HG03135 (cell line): ENCODE measurements around the gene MTOR.
"Not testable (repeated sequence)": the region's sequence is repeated elsewhere in the genome, so short reads cannot be mapped to it uniquely, and the experiment has no call there.

Source experiments
- ATAC-seq: cut with Tn5 transposase; IDR thresholded peaks from one replicate; pipeline ENCODE4 v1.9.1; 2021; ENCODE audit warnings: mild to moderate bottlenecking, moderate library complexity; ENCODE audit not compliant: unreplicated experiment

The MTOR gene

DNA sequence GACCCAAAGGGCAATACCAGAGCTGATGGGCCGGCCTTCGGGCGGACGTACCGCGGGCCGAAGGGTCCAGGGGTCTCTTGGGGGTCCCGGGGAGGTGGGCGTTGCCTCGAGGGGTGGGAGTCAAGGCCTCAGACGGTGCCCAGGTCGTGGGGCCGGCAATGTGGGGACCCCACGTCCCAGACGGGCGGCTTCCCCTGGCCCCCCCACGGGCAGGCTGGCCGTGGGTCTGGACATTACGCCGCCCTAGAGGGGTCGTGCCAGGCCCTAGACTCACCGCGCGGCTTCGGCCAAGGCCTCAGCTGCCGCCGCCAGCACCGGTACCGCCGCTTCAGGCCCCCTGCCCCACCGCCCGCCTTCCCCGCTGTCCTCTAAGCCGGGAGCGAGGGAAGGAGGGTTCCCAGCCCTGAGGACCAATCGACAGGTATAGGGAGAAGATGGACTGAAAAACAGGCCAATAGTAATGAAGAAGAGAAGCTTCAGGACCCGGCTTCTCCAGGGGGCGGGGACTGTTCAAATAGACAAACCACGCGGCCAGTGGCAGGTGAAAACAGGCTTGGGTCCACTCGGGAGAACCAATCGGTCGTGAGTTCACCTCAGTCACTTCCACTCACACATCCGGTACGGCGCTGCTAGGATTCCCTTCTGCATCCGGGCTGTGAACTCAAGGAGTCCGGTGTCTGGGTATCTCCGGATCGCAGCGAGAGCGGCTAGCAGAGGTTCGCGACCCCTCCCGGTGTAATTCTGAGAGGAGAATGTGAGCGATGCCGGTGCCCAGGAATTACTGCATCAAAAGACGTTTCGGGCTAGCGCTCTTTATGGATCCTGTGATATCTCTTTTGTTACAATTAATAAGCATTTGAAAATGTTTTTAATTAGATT, at the start of gene MTOR:
Gene MTOR, minus strand, starts transcription at position 381 of the 879 bp plus-strand sequence. CDS start 3,142 bp downstream, outside the sequence.
- peak; percentile 99 for ATAC-seq

DNA sequence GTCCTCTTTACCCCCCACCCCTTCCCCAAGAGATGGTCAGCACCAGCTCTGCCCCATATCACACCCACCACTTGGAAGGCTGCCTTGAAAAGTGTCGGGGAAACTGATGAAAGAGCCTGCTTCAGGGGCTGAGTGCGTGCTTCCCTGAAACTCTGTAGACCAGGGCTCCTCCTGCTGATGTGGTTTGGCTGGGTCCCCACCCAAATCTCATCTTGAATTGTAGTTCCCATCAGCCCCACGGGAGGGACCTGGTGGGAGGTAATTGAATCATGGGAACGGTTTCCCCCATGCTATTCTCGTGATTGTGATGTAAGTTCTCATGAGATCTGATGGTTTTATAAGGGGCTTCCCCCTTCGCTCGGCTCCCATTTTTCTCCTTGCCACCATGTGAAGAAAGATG, 47.0 kb upstream of the MTOR start:
- no peak for ATAC-seq

DNA sequence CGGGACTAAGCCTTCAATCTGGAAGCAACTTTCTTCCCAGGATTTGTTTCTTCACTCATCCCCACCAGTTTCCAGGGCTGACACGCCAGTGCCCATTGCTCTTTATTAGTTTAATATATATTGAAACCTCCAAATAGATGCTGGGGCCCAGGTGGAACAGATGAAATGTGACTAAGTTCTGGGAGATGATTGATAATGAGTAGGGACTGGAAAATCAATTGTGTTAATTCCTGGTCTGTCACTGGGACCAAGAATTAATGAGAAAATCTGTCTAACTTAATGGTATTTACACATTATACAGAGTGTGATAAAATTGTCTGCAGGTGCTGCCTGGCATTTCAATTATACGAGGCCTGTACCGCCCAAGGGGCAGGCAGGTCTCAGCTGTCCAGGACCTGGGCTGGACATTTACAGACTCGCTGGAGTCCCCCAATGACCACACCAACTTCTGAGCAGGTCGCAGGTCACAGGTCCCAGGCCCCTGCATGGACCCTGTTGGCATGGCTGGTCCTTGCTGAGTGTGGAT, 46.4 kb upstream of the MTOR start:
- no peak for ATAC-seq

DNA sequence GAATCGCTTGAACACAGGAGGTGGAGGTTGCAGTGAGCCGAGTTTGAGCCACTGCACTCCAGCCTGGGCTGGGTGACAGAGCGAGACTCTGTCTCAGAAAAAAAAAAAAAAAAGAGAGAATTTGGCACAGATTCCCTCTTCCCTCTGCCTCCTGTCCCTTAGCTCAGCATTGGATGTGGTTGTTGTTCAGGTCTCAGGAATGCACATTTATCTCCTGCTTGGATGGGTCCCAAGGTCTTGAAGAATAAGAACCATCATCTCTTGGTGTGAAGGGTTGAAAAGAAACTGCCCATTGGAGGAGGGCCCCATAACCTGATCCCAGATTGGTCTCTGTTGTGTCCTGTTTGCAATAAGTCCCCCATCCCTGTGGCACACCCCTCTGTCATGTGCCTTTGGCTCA, 45.5 kb upstream of the MTOR start:
- no peak for ATAC-seq

DNA sequence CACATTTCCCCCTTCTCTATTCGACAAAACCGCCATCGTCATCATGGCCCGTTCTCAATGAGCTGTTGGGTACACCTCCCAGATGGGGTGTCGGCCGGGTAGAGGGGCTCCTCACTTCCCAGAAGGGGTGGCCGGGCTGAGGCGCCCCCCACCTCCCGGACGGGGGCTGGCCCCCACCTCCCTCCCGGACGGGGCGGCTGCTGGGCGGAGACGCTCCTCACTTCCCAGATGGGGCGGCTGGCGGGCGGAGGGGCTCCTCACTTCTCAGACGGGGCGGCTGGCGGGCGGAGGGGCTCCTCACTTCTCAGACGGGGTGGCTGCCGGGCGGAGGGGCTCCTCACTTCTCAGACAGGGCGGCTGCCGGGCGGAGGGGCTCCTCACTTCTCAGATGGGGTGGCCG, 43.2 kb upstream of the MTOR start:
- not testable (repeated sequence) for ATAC-seq

DNA sequence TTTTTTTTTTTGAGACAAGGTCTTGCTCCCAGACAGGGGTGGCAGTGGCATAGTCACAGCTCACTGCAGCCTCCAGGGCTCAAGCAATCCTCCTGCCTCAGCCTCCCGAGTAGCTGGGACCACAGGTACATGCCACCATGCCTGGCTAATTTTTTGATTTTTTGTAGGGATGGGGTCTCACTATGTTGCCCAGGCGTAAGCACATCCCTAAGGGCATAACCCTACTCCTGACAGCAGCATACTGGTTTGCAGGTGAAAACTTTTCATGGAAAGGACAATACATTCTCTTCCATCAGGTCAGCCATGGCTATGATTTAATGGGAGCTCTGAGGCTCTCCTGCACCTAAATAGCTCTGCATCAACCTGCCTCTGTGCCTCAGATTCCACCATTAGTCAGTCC, 40.0 kb upstream of the MTOR start:
- ATAC-seq: no peak

DNA sequence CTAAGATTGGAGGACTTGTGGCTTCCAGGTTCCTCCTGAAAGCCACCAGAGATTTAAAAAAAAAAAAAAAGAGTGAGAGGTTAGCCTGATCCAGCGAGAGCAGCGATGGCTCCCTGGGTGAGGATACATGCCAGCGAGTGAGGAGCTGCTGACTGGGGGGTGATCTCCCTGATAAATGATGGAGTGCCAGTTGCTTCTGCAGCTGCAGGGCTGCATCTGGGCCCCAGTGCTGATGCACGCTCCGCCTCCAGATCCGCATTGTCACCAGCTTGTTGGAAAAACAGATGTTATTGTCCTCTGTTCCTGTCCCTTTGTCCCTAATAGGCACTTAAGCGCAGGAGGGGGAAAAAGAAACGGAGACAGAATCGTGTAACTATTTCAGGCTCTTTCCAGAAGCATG, 39.2 kb upstream of the MTOR start:
- ATAC-seq: no peak

DNA sequence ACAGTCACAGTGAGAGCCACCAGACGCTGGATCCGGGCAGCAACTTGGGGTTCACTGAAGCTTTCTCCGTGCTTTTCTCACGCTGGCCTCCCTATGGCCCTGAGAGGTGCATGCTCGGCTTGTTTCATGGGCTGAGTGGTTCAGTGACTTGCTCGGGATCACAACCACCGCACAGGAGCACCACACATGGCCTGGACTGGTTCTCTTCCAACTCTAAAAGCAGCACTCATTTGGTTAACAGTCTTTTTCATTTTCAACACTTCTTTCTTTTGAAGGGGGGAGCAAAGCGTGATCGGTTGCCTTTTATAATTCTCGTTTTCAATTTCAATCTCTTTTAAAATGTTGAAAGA, 36.8 kb upstream of the MTOR start:
- ATAC-seq: no peak

DNA sequence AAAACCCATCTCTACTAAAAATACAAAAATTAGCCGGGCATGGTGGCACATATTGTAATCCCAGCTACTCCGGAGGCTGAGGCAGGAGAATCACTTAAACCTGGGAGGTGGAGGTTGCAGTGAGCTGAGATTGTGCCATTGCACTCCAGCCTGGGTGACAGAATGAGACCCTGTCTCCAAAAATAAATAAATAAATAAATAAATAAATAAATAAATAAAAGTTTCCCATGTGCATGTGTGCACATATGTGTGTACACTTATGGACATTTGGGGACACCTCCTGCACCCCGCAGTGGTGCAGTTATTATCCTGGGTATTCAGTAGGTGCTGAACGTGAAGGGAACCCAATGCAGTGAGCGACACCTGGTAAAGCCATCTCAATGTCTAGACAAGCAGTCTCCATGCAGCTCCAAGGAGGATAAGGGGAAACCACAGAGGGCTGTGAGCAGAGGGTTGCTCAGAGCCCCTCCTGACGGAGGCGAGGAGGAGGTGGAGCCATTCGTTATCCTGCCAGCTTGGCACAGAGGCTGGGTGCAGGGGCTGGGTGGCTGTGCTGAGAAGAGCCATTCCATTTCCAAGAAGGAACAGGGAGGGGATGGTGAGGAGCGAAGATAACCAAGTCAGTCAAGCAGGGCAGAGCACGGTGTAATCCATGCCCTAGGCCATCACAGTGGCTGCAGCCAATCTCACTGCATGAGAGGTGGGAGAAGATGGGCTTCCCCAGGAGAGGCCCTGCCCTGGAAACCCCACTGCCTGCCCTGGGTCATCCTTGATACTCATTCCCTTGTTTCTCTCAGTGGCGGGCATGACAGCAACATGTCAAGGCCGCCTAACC, 36.3 kb upstream of the MTOR start:
- ATAC-seq: no peak

DNA sequence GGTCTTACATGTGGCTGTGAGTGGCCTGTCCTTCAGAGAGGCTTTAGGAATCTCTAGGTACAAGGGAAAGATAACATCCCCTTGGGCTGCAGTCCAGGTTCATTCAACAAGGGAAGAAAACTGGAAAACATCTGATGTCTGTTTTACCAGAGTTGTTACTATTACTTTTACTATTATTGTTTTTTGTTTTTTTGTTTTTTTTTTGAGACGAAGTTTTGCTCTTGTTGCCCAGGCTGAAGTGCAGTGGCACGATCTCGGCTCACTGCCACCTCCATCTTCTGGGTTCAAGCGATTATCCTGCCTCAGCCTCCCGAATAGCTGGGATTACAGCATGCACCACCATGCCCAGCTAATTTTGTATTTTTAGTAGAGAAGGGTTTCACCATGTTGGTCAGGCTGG, 35.4 kb upstream of the MTOR start:
- not testable (repeated sequence) for ATAC-seq

DNA sequence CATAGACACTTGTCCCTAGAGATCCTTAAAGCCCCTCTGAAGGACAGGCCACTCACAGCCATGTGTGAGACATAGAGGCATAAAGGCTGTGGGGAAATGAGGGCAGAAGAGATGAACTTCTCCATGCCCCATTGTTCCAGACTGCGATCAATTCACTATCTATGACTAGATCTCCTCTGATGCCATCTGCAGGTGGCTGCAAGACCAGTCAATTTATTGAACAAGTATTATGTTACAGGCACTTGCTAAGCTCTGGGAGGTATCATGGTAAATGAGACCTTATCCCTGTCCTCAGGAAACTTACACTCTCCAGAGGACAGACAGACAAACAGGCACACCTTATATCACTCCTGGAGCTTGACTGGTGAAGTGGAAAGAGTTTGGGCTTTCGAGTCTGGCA, 33.6 kb upstream of the MTOR start:
- ATAC-seq: no peak

DNA sequence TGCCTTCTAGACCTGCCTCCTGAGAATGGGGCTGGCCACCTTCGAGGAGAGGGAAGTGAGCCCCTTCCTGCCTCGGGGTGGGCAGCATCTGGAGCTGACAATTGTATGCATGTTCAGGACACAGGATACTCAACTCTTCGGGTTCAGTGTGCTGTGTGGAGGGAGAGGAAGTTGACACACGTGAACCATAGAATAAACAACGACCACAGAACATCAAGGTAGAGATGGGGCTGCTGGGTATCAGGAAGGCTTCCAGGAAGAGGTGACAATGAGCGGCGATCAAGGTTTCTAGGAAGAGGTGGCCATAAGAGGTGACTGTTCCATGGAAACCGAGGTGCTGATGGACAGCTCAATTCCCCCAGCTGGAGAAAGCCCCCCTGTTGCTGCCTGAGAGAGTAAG, 32.6 kb upstream of the MTOR start:
- no peak for ATAC-seq

DNA sequence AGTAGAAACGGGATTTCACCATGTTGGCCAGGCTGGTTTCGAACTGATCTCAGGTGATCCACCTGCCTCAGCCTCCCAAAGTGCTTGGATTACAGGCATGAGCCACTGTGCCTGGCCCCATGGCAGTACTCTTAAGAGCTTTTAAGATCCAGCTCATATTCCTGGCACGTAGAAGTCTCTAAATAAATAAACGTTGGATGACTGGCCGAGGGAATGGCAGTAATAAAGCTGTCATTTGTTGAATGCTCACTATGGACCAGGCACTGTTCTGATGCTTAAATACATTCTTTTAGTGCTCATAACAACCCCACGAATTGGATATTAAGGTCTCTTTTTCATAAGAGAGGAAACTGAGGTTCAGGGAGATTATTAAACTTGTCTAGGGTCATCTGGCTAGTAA, 31.5 kb upstream of the MTOR start:
- ATAC-seq: no peak

DNA sequence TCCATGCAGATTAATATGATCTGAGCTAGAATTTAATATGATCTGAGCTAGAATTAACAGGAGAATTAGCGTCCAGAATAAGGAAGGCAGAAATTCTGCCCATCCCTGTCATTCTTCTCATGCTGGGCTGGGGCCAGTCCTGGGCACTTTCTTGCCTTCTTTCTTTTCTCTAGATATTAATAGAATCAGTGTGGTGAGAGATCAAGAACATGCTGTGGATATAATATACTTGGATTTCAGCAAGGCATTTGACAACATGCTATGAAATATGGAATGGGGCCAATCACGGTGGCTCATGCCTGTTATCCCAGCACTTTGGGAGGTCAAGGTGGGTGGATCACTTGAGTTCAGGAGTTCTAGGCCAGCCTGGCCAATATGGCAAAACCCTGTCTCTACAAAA, 28.7 kb upstream of the MTOR start:
- ATAC-seq: no peak

DNA sequence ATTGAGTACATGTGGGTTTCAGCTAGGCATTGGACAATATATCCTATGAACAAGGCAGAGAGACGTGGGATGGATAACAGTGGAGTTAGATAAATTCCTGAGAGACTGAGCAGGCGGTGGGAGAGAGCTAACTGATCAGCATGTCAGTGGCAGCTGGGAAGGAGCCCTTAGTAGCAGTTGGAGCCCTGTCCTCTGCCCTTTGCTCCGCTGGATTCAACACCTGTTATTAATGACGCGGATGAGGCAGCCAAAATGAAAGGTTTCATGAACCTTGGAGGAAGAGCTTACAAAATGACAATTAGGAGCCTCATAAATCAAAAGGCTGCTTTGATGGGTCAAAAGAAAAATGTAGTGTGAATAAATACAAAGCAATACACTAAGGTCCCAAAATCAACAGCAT, 26.7 kb upstream of the MTOR start:
- no peak for ATAC-seq

DNA sequence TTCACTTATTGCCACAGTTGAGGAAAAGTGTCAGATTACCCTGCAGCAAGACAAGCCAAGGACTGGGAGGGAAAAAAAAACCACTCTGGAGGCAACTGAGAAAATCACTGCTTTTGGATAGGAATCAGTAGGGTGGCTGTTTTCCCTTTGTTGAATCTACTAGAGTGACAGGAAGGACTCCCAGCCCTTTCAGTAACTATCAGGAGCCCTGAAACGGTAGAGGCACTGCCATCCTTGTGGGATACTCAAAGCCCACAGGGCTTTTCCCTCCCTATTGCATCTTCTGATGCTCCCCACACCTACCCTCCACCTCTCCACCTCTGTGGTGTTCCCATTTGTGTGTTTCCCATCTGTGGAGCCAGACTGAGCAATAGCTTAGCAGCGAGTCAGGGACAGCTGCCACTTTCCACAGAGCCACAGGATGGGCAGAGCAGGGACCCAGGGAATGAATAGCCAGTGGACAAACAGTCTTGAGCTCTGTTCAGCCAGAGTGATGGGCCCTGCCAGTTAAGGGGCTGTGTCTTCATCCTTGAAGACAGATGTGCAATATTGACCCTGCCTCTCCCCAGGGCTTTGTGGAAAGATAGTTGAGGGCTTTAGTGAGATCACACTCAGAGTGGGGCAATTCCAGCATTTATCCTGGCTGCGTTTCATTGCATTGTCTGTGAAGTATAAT, 24.5 kb upstream of the MTOR start:
- no peak for ATAC-seq

DNA sequence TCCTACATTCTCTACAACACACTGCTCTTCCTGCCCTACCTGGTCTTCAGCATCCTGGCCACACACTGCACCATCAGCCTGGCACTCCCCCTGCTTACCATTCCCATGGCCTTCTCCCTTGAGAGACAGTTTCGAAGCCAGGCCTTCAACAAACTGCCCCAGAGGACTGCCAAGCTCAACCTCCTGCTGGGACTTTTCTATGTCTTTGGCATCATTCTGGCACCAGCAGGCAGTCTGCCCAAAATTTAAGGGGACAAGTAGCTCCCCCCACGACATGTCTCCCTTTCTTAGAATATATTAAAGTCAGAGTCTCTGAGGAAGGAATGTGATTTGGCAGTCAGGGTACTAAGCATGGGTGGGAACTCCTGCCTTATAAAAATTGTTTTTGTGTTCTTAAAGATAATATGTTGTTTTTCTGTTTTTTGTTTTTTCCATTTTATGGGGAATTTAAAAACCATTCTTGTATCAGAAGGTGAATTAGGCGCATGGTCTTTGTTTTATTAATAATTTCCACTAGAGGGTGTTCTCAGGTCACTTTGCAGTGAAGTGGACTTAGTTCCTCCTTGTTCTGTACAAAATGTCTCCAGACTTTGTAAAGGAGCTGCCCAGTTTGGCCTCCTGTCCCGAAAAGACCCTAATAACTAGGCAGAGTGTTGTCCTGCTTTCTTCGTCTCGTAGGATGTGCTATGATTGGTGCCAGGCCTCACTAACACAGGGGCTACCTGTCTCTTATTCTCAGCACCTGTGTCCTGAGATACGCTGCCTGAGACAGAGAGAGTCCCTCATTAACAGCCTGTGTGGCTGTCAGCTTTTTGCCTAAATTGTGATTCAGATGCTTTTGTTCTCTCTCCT, 23.8 kb upstream of the MTOR start:
- no peak for ATAC-seq

DNA sequence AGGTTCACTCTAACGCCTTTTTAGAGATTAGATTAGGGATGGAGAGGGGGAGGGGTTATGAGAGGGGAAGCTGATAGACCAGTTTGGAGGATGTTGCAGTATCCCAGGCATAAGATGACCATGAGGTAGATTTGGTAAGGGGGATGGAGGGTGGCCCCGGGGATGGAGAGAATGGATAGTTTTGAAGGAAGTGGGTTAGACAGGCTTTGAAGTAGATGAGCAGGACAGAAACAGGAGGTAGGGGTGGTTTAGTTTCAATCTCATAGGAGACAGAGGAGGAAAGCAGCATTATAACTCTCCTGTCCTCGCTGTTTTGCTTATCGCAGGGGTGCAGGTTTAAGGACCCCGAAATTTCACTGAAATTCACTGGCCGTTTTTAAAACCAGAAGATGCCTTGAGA, 22.4 kb upstream of the MTOR start:
- no peak for ATAC-seq

DNA sequence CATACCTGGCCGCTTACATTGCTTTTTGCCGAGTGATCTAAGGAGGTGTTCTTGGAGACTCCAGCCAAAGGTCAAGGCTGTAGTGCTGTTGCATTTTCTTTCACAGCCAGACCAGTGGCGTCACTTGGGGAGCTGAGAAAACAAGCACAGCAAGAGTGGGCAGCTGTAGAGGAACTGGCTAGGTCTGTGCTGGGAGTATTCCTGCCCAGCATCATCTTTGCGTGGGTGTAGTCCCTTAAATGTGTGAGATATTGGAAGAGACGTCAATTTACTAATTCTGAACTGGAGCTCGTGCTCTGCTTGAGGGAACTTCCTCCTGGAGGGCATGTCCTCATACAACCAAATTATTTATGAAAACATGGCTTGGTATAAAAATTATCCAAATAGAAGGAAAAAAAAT, 20.8 kb upstream of the MTOR start:
- no peak for ATAC-seq

DNA sequence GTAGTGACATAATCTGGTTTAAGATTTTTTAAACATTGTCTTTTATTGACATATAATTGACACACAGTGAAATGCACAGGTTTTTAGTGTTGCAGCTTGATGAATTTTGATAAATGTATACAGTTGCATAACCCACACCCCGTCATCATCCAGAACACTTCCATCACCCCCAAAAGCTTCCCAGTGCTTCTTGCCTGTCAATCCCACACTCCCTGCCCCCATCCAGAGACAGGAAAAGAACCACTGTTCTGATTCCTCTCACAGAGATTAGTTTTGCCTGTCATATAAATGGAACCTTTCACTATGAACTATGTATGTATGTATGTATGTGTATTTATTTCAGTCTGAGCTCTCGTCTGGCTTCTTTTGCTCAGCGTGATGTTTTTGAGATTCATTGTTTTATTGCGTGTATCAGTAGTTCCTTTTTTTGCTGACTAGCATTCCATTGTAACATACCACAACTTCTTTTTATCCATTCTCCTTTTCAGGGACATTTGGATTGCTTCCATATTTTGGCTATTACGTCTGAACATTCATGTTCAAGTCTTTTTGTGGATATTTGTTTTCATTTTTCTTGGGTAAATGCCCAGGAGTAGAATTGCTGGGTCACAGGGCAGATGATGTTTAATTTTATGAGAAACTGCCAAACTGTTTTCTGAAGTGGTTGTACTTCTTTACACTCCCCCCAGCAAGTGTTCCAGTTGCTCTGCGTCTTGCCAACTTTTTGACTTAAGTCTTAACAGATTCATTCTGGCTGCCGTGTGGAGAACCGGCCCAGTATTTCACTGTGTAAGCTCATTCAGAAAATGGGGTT, 19.4 kb upstream of the MTOR start:
- ATAC-seq: no peak
